ENCODE measurements around the gene PCSK6. TPM values are rescaled to one million over a fixed set of nuclear protein-coding genes. Genes with fewer than 3 reads are reported as not detected.

PCSK6 gene
- total and polyA plus RNA-seq, 7 donors: 2.9 to 10.3 (median 6.4) TPM

GRCh38 chr15:101498076-101498716 is 8.7 kb upstream of the PCSK6 start:
- no peaks in the 10 kb centered on the region for H3K9me3 ChIP-seq
- TF ChIP-seq, protein P1, sequence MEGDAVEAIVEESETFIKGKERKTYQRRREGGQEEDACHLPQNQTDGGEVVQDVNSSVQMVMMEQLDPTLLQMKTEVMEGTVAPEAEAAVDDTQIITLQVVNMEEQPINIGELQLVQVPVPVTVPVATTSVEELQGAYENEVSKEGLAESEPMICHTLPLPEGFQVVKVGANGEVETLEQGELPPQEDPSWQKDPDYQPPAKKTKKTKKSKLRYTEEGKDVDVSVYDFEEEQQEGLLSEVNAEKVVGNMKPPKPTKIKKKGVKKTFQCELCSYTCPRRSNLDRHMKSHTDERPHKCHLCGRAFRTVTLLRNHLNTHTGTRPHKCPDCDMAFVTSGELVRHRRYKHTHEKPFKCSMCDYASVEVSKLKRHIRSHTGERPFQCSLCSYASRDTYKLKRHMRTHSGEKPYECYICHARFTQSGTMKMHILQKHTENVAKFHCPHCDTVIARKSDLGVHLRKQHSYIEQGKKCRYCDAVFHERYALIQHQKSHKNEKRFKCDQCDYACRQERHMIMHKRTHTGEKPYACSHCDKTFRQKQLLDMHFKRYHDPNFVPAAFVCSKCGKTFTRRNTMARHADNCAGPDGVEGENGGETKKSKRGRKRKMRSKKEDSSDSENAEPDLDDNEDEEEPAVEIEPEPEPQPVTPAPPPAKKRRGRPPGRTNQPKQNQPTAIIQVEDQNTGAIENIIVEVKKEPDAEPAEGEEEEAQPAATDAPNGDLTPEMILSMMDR (IDR thresholded peaks at IDR 0.05): no peak
- no peak overlapping the region for H3K4me3 ChIP-seq
- peaks cover 0 to 32% (median 22%) of the 10 kb centered on the region in 4 donors for H3K4me1 ChIP-seq
- no peak for DNase-seq
- H3K27me3 ChIP-seq: peaks cover 0 to 38% (median 14%) of the 10 kb centered on the region in 3 donors
- no peak overlapping the region for H3K27ac ChIP-seq
- WGBS, 2 donors: 75 to 85% methylated on average over 9 of the region's 9 CpGs
- H3K36me3 ChIP-seq: no peaks in the 10 kb centered on the region
- intact Hi-C loops (cut with DNase I): no loop called here

GRCh38 chr15:101497484-101498034 is 8.1 kb upstream of the PCSK6 start:
- 68 to 81% methylated on average over 20 of the region's 20 CpGs for WGBS, 2 donors
- TF ChIP-seq POLR2AphosphoS5 (IDR thresholded peaks at IDR 0.05): no peak
- TF ChIP-seq, protein P1 (IDR thresholded peaks at IDR 0.05): no peak
- TF ChIP-seq EP300 (IDR thresholded peaks at IDR 0.05): no peak
- no peak for TF ChIP-seq POLR2A (IDR thresholded peaks at IDR 0.05)
- peaks cover 0 to 32% (median 22%) of the 10 kb centered on the region in 4 donors for H3K4me1 ChIP-seq
- no peaks in the 10 kb centered on the region for H3K36me3 ChIP-seq
- peaks cover 0 to 38% (median 14%) of the 10 kb centered on the region in 3 donors for H3K27me3 ChIP-seq
- no peak overlapping the region for H3K27ac ChIP-seq
- H3K9me3 ChIP-seq: no peaks in the 10 kb centered on the region
- no peak for DNase-seq
- intact Hi-C loops (cut with DNase I): no loop called here
- no peak overlapping the region for H3K4me3 ChIP-seq

DNA sequence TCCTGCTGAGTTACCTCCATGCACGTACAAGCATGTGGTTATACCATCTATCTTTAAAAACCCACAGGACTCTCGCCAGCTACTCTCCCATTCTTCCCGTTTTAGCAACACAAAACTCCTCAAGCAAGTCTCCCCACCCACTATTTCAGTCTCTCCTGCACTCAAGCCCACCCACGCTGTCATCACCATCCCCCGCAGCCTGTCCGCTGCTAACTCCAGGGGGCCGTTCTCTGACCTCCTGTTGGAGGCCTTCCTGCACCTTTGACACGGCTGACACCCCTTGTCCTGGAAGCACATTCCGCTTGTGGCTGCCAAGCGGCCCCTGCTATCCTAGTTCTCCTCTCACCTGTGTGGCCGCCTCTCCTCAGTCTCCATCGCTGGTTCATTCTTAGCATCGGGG is 7.5 kb upstream of the PCSK6 start:
- intact Hi-C loops (cut with DNase I): no loop called here
- H3K4me3 ChIP-seq: no peak overlapping the region
- no peak overlapping the region for H3K27ac ChIP-seq
- 85 to 86% methylated on average over 13 of the region's 13 CpGs for WGBS, 2 donors
- no peak for DNase-seq
- H3K27me3 ChIP-seq: peaks cover 0 to 38% (median 14%) of the 10 kb centered on the region in 3 donors
- H3K4me1 ChIP-seq: peaks cover 0 to 31% (median 22%) of the 10 kb centered on the region in 4 donors
- no peaks in the 10 kb centered on the region for H3K36me3 ChIP-seq
- TF ChIP-seq POLR2A (IDR thresholded peaks at IDR 0.05) (no peak), POLR2AphosphoS5 (IDR thresholded peaks at IDR 0.05) (no peak), EP300 (IDR thresholded peaks at IDR 0.05) (no peak)
- TF ChIP-seq, protein P1 (IDR thresholded peaks at IDR 0.05): no peak
- H3K9me3 ChIP-seq: no peaks in the 10 kb centered on the region

DNA sequence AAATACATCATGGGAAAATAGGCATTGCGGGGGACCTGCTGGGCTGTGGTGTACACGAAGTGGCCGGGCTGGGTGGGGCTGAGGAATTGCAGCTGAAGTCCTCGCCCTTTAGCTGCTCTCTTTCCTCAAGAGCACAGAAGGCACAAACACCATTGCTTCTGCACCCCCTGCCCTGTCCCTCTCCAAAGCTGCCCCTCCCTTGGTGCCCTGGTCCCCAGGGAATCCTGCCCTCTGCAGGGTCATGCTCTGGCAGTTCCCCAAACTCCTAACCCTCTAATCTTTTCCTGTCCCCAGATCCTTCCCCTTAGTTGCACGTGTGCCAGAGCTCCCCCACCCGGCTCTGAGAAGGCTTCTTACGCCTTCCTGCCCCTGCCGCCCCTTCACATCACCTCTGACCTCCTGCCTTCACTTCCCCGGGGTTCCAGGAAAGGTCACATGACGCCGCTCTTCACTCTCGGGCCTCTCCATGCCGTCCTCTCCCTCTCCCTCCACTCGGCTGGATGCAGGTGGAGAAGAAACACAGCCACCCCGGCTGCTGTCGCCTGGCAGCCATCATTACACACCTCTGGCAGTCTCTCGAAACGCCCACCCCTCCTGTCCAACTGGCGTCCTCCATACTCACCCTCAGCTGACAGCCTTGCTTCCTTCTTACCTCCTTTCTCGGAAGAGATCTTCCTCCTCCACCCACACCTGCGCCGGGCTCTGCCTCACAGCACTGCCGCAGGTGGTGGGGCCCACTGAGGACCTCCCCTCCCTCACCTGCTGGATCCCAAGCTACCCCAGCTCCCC is 6.9 kb upstream of the PCSK6 start:
- H3K4me1 ChIP-seq: peaks cover 0 to 25% (median 15%) of the 10 kb centered on the region in 4 donors
- DNase-seq: no peak
- peaks cover 0 to 38% (median 14%) of the 10 kb centered on the region in 3 donors for H3K27me3 ChIP-seq
- TF ChIP-seq, protein P1 (IDR thresholded peaks at IDR 0.05): no peak
- TF ChIP-seq POLR2A (IDR thresholded peaks at IDR 0.05) (no peak), POLR2AphosphoS5 (IDR thresholded peaks at IDR 0.05) (no peak), EP300 (IDR thresholded peaks at IDR 0.05) (no peak)
- 12 to 35% methylated on average over 23 of the region's 23 CpGs for WGBS, 2 donors
- intact Hi-C loops (cut with DNase I): no loop called here
- H3K9me3 ChIP-seq: no peaks in the 10 kb centered on the region
- H3K27ac ChIP-seq: no peak overlapping the region
- no peaks in the 10 kb centered on the region for H3K36me3 ChIP-seq
- no peak overlapping the region for H3K4me3 ChIP-seq

Measured in sigmoid colon (tissue), 7 donors.